ENCODE results near the gene SUGP2. TPM values are rescaled to one million over a fixed set of nuclear protein-coding genes. Genes with fewer than 3 reads are reported as not detected.

SUGP2 gene
- total RNA-seq, 1 donor from 2014 or later, result 68.5 TPM

- intact Hi-C loops (cut with DNase I), result loop anchor here (1.0 to 10.0 kb wide), 3 partner anchors 76 to 262 kb away; partner anchors contain the start of genes BORCS8, MAU2, RFXANK and SUGP1
- no peak for DNase-seq (ENCODE audit: missing footprints)
- no peak for ATAC-seq
These were observed 29.3 kb upstream of the SUGP2 start for GRCh38 chr19:19062454-19063182.

- no peak for DNase-seq (ENCODE audit: missing footprints)
- peak; percentile 8 for ATAC-seq
- intact Hi-C loops (cut with DNase I), result loop anchor here (10.0 kb wide), 1 partner anchor 263 kb away; the partner anchor contains the start of genes MAU2 and SUGP1
These were observed 28.2 kb upstream of the SUGP2 start for GRCh38 chr19:19061506-19061905.

DNA sequence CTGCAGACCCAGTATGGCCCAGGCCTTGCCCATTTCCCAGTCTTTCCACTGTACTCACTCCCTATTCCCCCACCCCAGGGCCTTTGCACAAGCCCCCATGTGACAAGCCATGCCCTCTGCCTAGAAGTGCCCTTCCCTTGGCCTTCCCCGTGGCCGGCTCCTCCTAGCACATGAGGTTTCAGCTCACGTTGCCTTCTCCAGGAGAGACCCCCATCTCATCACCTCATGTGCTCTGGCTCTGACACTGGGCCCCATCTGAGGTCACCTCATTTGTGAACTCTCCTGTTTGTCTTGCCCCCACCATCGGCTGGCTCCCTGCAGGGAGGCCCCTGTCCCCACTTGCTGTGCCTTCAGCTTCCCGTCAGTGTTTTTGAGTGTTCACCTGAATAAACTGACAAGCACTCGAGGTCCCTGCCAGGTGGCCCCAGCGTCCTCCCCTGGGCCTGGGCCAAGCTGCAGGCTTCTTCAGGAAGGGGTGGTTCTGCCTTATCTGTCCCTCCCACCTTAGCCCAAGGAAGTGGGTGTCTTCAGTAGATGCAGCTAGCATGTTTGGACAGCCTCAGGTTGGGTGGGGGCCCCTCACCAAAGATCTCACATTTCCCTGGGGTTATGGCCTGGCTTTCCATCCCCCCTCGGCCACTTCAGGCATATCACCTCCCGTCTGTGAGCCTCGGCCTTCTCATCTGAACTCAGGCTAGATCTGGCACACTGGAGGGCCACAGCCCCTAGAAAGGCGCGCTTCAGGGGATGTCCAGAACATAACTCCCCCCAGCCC, 26.7 kb upstream of the SUGP2 start:
- intact Hi-C loops (cut with DNase I), result loop anchor here (10.0 kb wide), 1 partner anchor 265 kb away; the partner anchor contains the start of genes MAU2 and SUGP1
- no peak for DNase-seq (ENCODE audit: missing footprints)
- no peak for ATAC-seq

DNA sequence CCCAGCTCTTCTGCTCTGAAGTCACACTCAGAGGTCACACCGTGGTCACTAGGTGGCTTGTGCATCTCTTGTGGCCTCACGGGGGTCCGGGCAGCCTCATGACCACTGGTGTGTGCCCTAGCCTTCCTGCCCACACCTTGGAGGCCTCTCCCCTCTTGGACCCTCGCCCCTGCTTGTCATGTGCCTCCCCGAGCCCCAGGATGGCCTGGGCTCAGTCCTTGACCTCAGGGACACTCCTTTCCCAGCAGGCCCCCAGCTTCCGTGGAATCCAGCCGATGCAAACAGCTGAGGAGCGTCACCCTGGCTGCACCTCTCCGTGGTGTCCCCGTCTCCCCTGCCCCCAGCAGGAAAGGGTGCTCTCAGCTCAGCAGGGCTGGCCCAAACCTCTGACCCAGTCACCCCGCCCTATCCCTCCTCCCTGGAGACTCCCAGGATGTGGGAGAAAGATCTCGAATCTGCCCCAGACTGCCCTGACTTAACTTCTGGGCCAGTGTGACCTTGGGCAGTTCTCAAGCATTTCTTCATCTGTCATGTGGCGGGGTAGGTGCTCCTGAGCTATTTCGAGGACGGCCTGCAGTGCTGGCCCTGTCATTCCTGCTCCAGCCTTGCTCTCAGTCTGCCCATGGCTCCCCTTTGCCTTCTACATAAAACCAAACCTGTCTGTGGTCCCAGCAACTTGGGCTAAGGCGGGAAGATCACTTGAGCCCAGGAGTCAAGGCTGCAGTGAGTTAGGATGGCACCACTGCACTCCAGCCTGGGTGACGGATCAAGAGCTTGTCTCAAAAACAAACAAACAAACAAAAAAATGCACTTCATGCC, 25.9 kb upstream of the SUGP2 start:
- DNase-seq (ENCODE audit: missing footprints) (no peak), ATAC-seq (no peak)
- intact Hi-C loops (cut with DNase I), result no loop called here

DNA sequence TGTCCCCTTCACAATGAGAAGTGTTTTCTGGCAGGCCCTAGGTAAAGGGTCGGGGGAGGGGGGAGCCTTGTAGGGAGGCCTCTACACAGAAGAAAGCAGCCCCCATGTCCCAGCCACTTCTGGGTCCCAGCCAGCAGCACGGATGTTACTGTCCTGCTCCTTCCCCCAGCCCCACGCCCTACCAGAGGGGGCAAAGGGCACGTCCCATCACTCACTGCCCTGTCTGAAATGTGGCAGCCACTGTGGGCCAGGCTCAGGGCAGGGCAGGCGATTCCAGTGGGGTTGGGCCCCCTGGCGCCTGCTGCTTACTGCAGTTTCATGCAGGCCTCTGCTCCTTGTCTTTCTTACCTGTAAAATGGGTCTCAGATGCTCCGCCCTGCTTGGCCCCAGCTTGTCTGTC, 24.4 kb upstream of the SUGP2 start:
- no peak for ATAC-seq

GRCh38 chr19:19057317-19057716, 24.0 kb upstream of the SUGP2 start:
- intact Hi-C loops (cut with DNase I), result no loop called here
- DNase-seq (ENCODE audit: missing footprints), result no peak

More for the DNA sequence above, 24.4 kb upstream of the SUGP2 start:
- DNase-seq (ENCODE audit: missing footprints), result no peak
- intact Hi-C loops (cut with DNase I), result no loop called here

GRCh38 chr19:19056636-19057275, 23.4 kb upstream of the SUGP2 start:
- no peak for DNase-seq (ENCODE audit: missing footprints)
- no peak for ATAC-seq
- intact Hi-C loops (cut with DNase I), result no loop called here

More at GRCh38 chr19:19057317-19057716, 24.0 kb upstream of the SUGP2 start:
- no peak for ATAC-seq

- ATAC-seq (no peak), DNase-seq (ENCODE audit: missing footprints) (no peak)
- intact Hi-C loops (cut with DNase I), result no loop called here
These were observed 22.4 kb upstream of the SUGP2 start for GRCh38 chr19:19055701-19056100.

DNA sequence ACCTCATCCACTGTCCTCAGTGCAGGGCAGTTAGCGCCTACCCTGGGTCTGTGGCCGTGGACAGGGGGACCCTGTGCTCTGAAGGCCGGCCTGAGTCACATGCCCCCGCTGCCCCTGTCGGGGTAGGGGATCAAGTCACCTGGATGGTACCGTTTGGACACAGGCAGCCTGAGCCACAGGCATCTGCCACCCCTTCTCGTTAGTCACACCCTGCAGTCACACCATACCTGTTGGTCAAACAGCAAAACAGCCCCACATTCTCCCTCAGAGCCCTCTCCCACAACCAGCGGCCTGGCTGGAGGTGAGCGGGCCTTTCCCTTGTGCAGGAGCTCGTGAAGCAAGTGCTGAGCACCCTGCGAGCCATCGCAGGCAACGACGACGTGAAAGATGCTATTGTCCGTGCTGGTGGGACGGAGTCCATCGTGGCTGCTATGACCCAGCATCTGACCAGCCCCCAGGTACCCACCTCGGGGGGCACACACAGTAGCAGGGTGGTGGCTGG, 21.7 kb upstream of the SUGP2 start:
- ATAC-seq (no peak), DNase-seq (ENCODE audit: missing footprints) (no peak)
- intact Hi-C loops (cut with DNase I), result no loop called here

GRCh38 chr19:19054315-19054938, 21.1 kb upstream of the SUGP2 start:
- DNase-seq (ENCODE audit: missing footprints) (no peak), ATAC-seq (no peak)
- intact Hi-C loops (cut with DNase I), result no loop called here

GRCh38 chr19:19053508-19054314, 20.4 kb upstream of the SUGP2 start:
- DNase-seq (ENCODE audit: missing footprints), result no peak
- intact Hi-C loops (cut with DNase I), result loop anchor here (1.0 kb wide), 1 partner anchor 86 kb away; no protein-coding TSS in a partner anchor
- peak; percentile 64 for ATAC-seq

- intact Hi-C loops (cut with DNase I), result loop anchor here (1.0 kb wide), 1 partner anchor 86 kb away; no protein-coding TSS in a partner anchor
- no peak for DNase-seq (ENCODE audit: missing footprints)
- no peak for ATAC-seq
These were observed 19.6 kb upstream of the SUGP2 start for GRCh38 chr19:19052921-19053320.

GRCh38 chr19:19051478-19052213, 18.3 kb upstream of the SUGP2 start:
- DNase-seq (ENCODE audit: missing footprints) (no peak), ATAC-seq (no peak)
- intact Hi-C loops (cut with DNase I), result no loop called here

DNA sequence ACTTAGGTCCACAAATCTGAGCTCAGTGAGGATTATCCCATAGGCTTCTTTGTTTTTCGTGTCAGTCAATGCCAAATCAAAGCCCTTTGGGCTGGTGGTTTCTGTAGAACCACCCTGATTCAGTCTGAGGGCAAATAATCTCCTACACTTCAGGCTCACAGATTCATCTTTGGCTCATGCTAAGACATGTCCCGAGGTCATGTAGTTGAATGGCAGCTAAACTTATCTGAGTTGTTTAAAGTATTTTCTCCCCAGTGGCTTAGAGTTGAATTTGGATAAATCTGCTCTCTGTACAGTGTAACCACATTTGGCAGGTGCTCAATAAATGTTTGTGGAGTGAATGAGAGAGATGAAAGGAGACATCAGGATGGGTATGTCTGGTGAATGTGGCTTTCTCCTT, 17.4 kb upstream of the SUGP2 start:
- no peak for ATAC-seq
- intact Hi-C loops (cut with DNase I), result no loop called here
- no peak for DNase-seq (ENCODE audit: missing footprints)

DNA sequence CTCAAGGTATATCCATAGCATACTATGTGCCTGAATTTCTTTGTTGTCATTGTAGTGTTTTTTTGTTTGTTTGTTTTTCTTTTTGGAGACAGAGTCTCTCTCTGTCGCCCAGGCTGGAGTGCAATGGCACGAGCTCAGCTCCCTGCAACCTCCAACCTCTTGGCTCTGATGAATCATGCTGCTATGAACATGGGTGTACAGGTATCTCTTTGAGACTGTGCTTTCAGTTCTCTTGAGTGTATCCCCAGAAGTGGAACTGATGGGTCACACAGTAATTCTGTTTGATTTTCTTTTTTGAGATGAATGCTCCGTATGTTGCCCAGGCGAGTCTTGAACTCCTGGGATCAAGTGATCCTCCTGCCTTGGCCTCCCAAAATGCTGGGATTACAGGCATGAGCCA, 16.8 kb upstream of the SUGP2 start:
- intact Hi-C loops (cut with DNase I), result no loop called here
- no peak for ATAC-seq
- no peak for DNase-seq (ENCODE audit: missing footprints)

- DNase-seq (ENCODE audit: missing footprints) (no peak), ATAC-seq (no peak)
- intact Hi-C loops (cut with DNase I), result no loop called here
These were observed 16.1 kb upstream of the SUGP2 start for GRCh38 chr19:19049406-19049805.

DNA sequence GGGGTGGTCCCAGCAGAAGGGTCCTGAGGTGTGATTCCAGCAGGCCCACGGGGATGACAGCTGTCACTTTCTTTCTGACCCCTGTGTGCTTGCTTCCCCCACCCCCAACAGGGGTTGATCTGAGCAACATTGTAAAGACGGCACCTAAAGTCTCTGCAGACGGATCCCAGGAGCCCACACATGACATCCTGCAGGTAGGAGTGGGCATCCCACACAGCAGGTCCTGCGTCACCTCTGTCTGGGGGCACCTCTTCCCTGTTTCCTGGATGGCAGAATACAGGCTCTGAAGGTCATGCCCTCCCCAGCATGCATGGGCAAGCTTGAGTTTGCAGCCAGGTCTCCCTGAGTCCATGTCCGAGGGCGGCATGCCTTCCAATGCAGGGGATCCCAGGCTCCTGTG, 10.6 kb upstream of the SUGP2 start:
- DNase-seq (ENCODE audit: missing footprints), result no peak
- no peak for ATAC-seq
- intact Hi-C loops (cut with DNase I), result no loop called here

Data from Right ventricle myocardium inferior (tissue), 1 donor.